GM19455 (cell line): ENCODE results near the gene ADGB.

Experiments used
- ATAC-seq: cut with Tn5 transposase; IDR thresholded peaks from one replicate; pipeline ENCODE4 v1.9.1; 2021; ENCODE audit not compliant: unreplicated experiment

Gene ADGB

GRCh38 chr6:146859795-146860495 lies 261.2 kb downstream of the ADGB start:
- no peak for ATAC-seq

DNA sequence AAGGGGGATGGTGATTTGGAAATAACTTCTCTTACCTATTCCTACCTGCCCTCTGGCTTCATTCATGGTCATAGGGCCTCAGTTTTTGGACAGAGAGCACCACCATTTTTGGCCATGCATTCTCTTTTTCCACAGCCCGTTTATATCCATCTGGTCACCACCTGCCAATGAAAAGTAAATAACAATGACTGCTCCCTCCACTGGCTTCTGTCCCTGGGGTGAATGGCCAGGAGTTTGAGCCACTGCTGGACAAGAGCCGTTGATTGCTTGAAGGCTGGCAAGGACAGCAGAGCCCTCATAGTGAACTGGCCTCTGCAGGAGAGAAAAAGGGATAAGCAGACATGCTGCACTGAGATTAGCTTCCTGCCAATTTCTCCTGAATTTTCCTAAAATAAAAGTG lies 261.8 kb downstream of the ADGB start:
- ATAC-seq: no peak

- no peak for ATAC-seq
Observed at GRCh38 chr6:146861029-146861563, 262.3 kb downstream of the ADGB start.

GRCh38 chr6:146861716-146862115 lies 262.9 kb downstream of the ADGB start:
- ATAC-seq: no peak

GRCh38 chr6:146862508-146862919 lies 263.7 kb downstream of the ADGB start:
- no peak for ATAC-seq

DNA sequence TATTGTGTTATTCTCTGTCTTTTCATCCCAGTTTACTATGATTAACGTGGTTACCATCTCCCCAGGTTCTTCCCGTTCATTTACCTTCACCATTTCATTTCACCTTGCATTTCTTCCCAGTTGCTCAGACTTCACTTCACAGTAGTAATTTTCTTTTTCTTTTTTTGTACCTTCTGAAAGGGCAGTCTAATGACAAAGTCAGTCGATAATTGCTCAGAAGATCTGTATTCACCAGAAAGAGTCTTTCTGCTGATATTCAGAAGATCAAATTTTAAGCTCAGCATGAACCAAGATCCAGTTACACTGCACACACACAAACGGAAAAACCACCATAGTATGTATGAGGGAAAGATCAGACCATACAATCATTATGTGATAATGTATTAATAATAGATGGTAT lies 265.5 kb downstream of the ADGB start:
- no peak for ATAC-seq

GRCh38 chr6:146864885-146865284 lies 266.1 kb downstream of the ADGB start:
- ATAC-seq: no peak
